Measurements from ENCODE around the gene NRXN3. TPM values are rescaled to one million over a fixed set of nuclear protein-coding genes. Genes with fewer than 3 reads are reported as not detected.

NRXN3 gene
- total RNA-seq, 1 experiment from 2014 or later: not detected

DNA sequence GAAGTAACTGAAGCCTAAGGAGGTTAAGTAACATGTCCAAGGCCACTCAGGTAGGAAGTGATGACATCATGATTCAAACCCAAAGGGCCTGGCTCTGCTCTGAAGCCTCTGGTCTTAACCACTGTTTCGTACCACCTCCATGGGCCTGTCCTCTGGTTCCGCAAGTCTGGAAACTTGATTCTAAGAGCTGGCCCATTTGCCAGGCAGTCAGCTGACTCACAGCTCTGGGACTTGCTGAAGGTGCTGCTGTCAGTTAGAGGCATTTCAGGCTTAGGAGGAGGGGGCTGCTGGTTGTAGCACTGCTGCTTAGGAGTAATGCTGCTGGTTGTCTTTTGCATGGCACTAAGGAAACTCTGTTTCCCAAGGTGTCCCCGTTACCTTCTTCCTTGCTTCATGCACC is 7.9 kb downstream of the NRXN3 start:
- no peak overlapping the region for H3K27ac Mint-ChIP-seq (ENCODE audit: unreplicated experiment)
- no TSS peak for BruUV-seq (replicated peaks)
- CTCF ChIA-PET: no interaction called here
- no peaks in the 10 kb centered on the region for H3K36me3 Mint-ChIP-seq (ENCODE audit: insufficient read depth, unreplicated experiment)
- H3K9me3 Mint-ChIP-seq (ENCODE audit: low read depth, unreplicated experiment): no peaks in the 10 kb centered on the region
- intact Hi-C loops (cut with micrococcal nuclease; ENCODE audit: unreplicated experiment): no loop called here
- H3K27me3 Mint-ChIP-seq (ENCODE audit: unreplicated experiment): peaks cover 99% of the 10 kb centered on the region
- H3K4me3 Mint-ChIP-seq (ENCODE audit: low read depth, unreplicated experiment): no peak overlapping the region
- H3K4me1 Mint-ChIP-seq (ENCODE audit: low read depth, unreplicated experiment): no peaks in the 10 kb centered on the region
- TF ChIP-seq, protein P1, sequence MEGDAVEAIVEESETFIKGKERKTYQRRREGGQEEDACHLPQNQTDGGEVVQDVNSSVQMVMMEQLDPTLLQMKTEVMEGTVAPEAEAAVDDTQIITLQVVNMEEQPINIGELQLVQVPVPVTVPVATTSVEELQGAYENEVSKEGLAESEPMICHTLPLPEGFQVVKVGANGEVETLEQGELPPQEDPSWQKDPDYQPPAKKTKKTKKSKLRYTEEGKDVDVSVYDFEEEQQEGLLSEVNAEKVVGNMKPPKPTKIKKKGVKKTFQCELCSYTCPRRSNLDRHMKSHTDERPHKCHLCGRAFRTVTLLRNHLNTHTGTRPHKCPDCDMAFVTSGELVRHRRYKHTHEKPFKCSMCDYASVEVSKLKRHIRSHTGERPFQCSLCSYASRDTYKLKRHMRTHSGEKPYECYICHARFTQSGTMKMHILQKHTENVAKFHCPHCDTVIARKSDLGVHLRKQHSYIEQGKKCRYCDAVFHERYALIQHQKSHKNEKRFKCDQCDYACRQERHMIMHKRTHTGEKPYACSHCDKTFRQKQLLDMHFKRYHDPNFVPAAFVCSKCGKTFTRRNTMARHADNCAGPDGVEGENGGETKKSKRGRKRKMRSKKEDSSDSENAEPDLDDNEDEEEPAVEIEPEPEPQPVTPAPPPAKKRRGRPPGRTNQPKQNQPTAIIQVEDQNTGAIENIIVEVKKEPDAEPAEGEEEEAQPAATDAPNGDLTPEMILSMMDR (IDR thresholded peaks at IDR 0.05; ENCODE audit: unreplicated experiment): no peak
- no peak for DNase-seq

DNA sequence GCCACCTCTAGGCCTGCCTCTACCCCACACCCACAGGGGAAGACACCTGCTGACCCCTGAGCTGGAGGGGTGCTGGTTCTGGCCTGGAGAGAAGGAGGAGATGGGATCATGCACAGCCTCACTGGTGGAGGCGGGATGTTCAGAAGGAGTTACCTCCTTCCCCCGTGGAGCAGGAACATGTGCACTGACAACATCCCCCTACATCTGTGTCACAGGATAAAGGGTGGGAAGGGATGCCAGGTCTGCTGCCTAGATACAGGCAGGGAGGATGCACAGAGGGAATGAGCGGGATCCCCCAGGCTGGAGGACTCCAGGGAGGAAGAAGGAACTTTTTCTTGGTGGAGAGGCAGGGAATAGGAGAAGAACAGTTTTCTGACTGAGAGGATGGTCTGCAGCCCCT is 8.8 kb downstream of the NRXN3 start:
- BruUV-seq (replicated peaks): no TSS peak
- Mint-ChIP-seq H3K27me3 (ENCODE audit: unreplicated experiment) (peaks cover 99% of the 10 kb centered on the region), H3K27ac (ENCODE audit: unreplicated experiment) (no peak overlapping the region), H3K9me3 (ENCODE audit: low read depth, unreplicated experiment) (no peaks in the 10 kb centered on the region), H3K4me1 (ENCODE audit: low read depth, unreplicated experiment) (no peaks in the 10 kb centered on the region), H3K4me3 (ENCODE audit: low read depth, unreplicated experiment) (no peak overlapping the region), H3K36me3 (ENCODE audit: insufficient read depth, unreplicated experiment) (no peaks in the 10 kb centered on the region)
- intact Hi-C loops (cut with micrococcal nuclease; ENCODE audit: unreplicated experiment): no loop called here
- DNase-seq: no peak
- CTCF ChIA-PET: no interaction called here
- TF ChIP-seq, protein P1 (IDR thresholded peaks at IDR 0.05; ENCODE audit: unreplicated experiment): no peak

DNA sequence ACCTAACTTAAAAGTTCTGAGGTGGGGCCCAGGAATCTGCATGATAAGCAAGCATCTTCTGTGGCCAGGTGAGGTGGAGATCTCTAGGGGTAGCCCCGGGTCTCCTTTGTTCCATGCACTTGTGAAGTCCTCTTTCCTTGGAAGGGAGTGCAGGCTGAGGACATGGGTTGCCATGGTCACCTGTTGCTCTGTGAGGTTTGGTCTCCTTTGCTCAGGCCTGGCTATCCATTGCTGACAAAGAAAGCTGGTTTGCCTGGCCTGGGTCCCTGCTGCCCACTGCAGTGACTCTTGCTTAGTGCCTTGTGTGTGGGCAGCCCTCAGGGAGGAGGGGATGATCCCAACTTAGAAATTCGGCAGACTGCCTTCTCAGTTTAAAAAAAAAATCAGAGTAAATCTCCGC is 11.1 kb downstream of the NRXN3 start:
- H3K9me3 Mint-ChIP-seq (ENCODE audit: low read depth, unreplicated experiment): no peaks in the 10 kb centered on the region
- no peak for DNase-seq
- CTCF ChIA-PET: interaction anchor here (0.6 kb wide), 1 partner anchor 96 kb away, joined by 3 read pairs; no protein-coding TSS in a partner anchor

DNA sequence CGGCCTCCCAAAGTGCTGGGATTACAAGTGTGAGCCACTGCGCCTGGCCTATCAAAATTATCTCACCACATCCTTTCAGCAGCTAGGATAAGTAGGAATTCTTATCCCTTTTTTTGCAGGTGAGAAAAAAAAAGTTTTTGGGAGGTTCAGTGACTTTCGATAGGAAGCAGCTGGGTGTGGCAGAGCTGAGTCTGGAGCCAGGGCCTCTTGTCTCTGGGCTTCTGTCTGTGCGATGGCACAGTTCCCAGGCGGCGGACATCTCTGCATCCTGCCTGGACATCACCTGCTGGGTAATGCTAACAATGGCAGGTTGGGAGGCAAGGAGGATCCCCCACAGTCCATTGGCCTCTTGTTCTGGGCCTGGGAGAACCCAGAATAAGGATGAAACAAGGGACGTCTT is 12.5 kb downstream of the NRXN3 start:
- no peaks in the 10 kb centered on the region for H3K36me3 Mint-ChIP-seq (ENCODE audit: insufficient read depth, unreplicated experiment)
- no peaks in the 10 kb centered on the region for H3K9me3 Mint-ChIP-seq (ENCODE audit: low read depth, unreplicated experiment)
- intact Hi-C loops (cut with micrococcal nuclease; ENCODE audit: unreplicated experiment): no loop called here
- no TSS peak for BruUV-seq (replicated peaks)
- DNase-seq: no peak
- no peak overlapping the region for H3K4me3 Mint-ChIP-seq (ENCODE audit: low read depth, unreplicated experiment)
- H3K4me1 Mint-ChIP-seq (ENCODE audit: low read depth, unreplicated experiment): no peaks in the 10 kb centered on the region
- TF ChIP-seq, protein P1 (IDR thresholded peaks at IDR 0.05; ENCODE audit: unreplicated experiment): no peak
- no peak overlapping the region for H3K27ac Mint-ChIP-seq (ENCODE audit: unreplicated experiment)
- H3K27me3 Mint-ChIP-seq (ENCODE audit: unreplicated experiment): peaks cover 100% of the 10 kb centered on the region
- CTCF ChIA-PET: no interaction called here

More for the DNA sequence above, 11.1 kb downstream of the NRXN3 start:
- TF ChIP-seq, protein P1 (IDR thresholded peaks at IDR 0.05; ENCODE audit: unreplicated experiment): no peak
- Mint-ChIP-seq H3K4me1 (ENCODE audit: low read depth, unreplicated experiment) (no peaks in the 10 kb centered on the region), H3K36me3 (ENCODE audit: insufficient read depth, unreplicated experiment) (no peaks in the 10 kb centered on the region), H3K27ac (ENCODE audit: unreplicated experiment) (no peak overlapping the region), H3K4me3 (ENCODE audit: low read depth, unreplicated experiment) (no peak overlapping the region), H3K27me3 (ENCODE audit: unreplicated experiment) (peaks cover 100% of the 10 kb centered on the region)
- intact Hi-C loops (cut with micrococcal nuclease; ENCODE audit: unreplicated experiment): no loop called here
- no TSS peak for BruUV-seq (replicated peaks)
